HG02943 (cell line): ENCODE measurements around the gene MCFD2.

Source experiments
- ATAC-seq: cut with Tn5 transposase; IDR thresholded peaks from one replicate; pipeline ENCODE4 v1.9.1; 2021; ENCODE audit warnings: mild to moderate bottlenecking, low read depth, moderate library complexity; ENCODE audit not compliant: unreplicated experiment

MCFD2 gene

GRCh38 chr2:46854260-46854659 is 61.3 kb downstream of the MCFD2 start:
- no peak for ATAC-seq

- no peak for ATAC-seq
Measured at GRCh38 chr2:46852598-46852997, 63.0 kb downstream of the MCFD2 start.

GRCh38 chr2:46852124-46852523 is 63.5 kb downstream of the MCFD2 start:
- no peak for ATAC-seq
